Fibroblast of lung (primary cell): ENCODE data around the gene GABBR2.

Source experiments
- EZH2 ChIP-seq: IDR thresholded peaks from 2 replicates; pipeline ENCODE4 v1.5.1; 2012; ENCODE audit warnings: low read length, control low read depth, mild to moderate bottlenecking; ENCODE audit errors: missing control alignments
- TF ChIP-seq, protein P1 (sequence below), 2 donors: IDR thresholded peaks in 1 of 2; conservative IDR thresholded peaks in 1 of 2; 1 replicate in 1 of 2; 2 replicates in 1 of 2; pipeline ENCODE4 v1.5.1; 2011 to 2012; ENCODE audit warnings: low read length in 2 of 2, control low read depth in 1 of 2, inconsistent platforms in 1 of 2, low read depth in 1 of 2, mild to moderate bottlenecking in 1 of 2

DNA sequence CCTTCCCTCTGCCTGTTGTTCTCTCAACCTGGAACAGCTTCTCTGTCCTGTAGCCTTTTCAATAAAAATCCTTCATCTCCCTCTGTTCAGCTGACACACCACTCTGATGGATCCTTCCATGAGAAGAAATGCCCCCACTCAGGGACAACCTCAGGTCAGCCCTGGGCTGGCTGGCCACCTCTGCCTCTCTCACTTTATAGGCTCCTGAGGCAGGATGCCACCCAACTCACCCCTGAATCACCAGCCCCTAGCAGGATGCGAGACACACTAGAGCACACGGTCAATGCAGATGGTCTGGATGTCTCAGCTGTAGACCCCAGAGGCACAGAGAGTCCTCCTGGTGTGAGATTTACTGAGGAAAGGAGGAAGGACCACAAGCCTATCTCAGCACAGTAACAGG, 93.8 kb downstream of the GABBR2 start:
- no peak for TF ChIP-seq EZH2
- TF ChIP-seq, protein P1, sequence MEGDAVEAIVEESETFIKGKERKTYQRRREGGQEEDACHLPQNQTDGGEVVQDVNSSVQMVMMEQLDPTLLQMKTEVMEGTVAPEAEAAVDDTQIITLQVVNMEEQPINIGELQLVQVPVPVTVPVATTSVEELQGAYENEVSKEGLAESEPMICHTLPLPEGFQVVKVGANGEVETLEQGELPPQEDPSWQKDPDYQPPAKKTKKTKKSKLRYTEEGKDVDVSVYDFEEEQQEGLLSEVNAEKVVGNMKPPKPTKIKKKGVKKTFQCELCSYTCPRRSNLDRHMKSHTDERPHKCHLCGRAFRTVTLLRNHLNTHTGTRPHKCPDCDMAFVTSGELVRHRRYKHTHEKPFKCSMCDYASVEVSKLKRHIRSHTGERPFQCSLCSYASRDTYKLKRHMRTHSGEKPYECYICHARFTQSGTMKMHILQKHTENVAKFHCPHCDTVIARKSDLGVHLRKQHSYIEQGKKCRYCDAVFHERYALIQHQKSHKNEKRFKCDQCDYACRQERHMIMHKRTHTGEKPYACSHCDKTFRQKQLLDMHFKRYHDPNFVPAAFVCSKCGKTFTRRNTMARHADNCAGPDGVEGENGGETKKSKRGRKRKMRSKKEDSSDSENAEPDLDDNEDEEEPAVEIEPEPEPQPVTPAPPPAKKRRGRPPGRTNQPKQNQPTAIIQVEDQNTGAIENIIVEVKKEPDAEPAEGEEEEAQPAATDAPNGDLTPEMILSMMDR (conservative IDR thresholded peaks at IDR 0.05 in 1 of 2, IDR thresholded peaks at IDR 0.05 in 1 of 2; ENCODE audit: low read depth in 1 of 2, low read length in 2 of 2), result no peak
